AG09309 (cell line): Measurements from ENCODE around the gene CXCR2.

Experiments used
- DNase-seq: peaks from one replicate; pipeline ENCODE4 v3.0.0-alpha.2; 2010; ENCODE audit warnings: low read depth
- H3K4me3 ChIP-seq: 2 replicates; pipeline ENCODE4 v1.5.1; 2011; ENCODE audit warnings: mild to moderate bottlenecking, low read depth, low read length, moderate library complexity; ENCODE audit not compliant: control insufficient read depth
- TF ChIP-seq, protein P1 (sequence below): IDR thresholded peaks from 2 replicates; pipeline ENCODE4 v1.5.1; 2011; ENCODE audit warnings: mild to moderate bottlenecking, low read depth, low read length, inconsistent platforms; ENCODE audit not compliant: insufficient read depth, control insufficient read depth; ENCODE audit errors: missing control alignments

CXCR2 gene

DNA sequence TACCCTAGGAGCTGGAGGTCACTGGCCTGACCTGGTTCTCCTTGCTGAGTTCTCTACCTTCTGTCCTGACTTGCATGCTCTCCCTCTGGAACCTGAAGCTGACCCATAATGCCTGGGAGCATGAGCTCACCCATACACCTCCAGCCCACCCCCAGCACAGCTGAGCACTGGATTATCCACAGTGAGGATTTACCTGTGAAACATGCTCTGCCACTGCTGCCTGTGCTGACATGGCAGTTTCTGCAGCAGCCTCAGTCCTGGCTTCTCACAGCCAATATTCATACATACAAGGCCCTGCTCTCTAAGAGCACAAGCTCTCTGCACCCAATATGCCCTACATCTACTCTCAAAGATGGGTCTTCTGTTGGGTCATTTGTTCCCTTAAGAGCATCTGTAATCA, 5.0 kb downstream of the CXCR2 start:
- no peak overlapping the region for H3K4me3 ChIP-seq
- no peak for DNase-seq

DNA sequence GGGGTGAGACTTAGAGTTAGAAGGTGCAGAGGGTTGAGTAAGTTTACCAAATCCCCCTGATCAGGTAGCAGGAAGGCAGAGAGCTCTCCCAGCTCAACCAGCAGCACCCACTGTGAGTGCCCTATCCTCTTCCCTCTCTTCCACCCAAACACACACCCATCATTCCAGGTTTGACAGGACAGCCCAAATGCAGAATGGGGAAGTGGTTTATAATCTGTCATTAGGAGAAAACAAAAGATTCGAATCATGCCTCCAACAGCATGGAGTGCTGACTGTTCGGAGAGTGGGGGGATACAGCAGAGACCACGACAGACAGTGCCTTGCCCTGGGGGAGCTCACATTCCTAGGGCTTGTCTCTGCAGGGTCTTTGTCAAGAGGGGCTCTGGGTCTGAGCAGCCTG, 11.7 kb downstream of the CXCR2 start:
- DNase-seq: no peak
- H3K4me3 ChIP-seq: no peak overlapping the region
- TF ChIP-seq, protein P1, sequence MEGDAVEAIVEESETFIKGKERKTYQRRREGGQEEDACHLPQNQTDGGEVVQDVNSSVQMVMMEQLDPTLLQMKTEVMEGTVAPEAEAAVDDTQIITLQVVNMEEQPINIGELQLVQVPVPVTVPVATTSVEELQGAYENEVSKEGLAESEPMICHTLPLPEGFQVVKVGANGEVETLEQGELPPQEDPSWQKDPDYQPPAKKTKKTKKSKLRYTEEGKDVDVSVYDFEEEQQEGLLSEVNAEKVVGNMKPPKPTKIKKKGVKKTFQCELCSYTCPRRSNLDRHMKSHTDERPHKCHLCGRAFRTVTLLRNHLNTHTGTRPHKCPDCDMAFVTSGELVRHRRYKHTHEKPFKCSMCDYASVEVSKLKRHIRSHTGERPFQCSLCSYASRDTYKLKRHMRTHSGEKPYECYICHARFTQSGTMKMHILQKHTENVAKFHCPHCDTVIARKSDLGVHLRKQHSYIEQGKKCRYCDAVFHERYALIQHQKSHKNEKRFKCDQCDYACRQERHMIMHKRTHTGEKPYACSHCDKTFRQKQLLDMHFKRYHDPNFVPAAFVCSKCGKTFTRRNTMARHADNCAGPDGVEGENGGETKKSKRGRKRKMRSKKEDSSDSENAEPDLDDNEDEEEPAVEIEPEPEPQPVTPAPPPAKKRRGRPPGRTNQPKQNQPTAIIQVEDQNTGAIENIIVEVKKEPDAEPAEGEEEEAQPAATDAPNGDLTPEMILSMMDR: no peak

More for the DNA sequence above, 5.0 kb downstream of the CXCR2 start:
- TF ChIP-seq, protein P1: no peak

DNA sequence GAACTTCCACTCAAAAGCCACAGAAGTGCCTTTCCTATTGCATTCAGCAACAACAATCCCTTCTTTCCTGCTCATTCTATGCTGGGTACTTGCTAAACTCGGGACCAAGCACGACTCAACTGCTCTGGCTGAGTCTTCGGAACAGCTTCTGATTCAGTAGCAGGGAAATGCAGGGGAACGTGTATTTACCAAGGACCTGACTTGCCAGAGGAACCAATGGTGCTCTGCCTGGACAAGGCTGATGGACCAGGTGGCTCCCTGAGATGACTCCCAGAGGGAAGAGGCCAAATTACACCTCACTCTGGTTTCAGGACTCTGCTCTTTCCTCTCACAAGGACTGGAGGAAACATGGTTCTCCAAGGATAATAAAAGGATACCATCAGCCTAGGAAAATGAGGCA, 12.2 kb downstream of the CXCR2 start:
- no peak for DNase-seq
- TF ChIP-seq, protein P1: no peak
- no peak overlapping the region for H3K4me3 ChIP-seq

DNA sequence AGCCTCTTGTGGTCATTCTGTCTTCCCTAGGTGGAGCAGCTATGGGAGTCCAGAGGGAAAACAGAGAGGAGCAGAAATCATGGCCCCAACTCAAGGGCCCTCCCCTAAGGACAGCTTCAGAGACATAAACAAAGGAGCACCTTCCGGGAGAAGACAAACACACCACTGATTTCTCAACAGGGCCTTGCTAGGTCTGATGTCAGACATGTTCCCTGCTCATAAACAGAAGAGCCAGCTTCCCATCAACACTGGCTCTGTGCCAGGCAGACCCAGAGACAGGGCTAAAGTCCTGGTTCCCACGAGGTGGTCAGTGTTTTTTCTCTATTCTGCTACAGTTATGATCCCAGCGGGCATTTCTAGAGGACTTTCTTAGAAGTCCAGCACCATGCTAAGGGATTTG, 19.3 kb downstream of the CXCR2 start:
- TF ChIP-seq, protein P1: no peak
- no peak for DNase-seq
- H3K4me3 ChIP-seq: no peak overlapping the region

DNA sequence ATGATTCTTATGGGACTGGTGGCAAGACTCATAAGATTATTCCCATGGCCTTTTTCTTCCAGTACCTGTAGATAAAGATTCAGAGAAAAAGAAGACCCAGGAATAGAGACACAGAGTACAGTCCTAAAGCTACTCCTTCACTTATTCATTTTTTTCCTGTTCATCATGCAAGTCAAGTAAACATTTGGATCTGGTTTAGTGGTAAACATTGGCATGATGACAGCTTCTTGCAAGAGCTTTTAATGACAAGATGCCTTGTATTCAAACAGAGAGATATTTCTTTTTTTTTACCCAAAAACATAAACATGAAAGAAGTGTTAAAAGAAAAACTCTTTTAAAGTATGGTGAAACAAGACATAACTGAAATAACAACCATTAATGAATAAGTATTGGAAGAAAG, 20.2 kb downstream of the CXCR2 start:
- TF ChIP-seq, protein P1: no peak
- no peak for DNase-seq
- H3K4me3 ChIP-seq: no peak overlapping the region

DNA sequence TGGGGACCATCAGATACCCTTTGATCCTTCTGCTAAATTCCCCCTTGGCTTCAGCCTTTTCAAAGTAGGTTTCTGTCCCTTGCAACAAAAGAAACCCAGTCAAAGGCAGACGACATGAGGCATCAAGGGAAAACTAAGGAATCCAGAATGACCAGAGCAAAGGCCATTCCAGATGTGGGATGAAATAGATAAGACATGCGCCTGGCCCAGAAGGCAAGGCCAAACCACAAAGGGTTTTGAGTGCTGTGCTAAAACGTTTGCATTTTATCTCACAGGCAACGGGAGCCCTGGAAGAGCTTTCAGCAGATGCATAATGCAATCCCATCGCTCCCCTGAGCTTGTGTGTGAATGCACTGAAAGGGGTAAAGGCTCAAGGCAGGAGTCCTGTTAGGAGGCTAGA, 23.3 kb downstream of the CXCR2 start:
- TF ChIP-seq, protein P1: no peak
- H3K4me3 ChIP-seq: no peak overlapping the region
- DNase-seq: no peak

GRCh38 chr2:218149848-218150440, 24.1 kb downstream of the CXCR2 start:
- TF ChIP-seq, protein P1: no peak
- H3K4me3 ChIP-seq: no peak overlapping the region
- no peak for DNase-seq
